ENCODE data around the gene IRF5.

Gene IRF5

GRCh38 chr7:128904381-128905197 is 33.1 kb upstream of the IRF5 start:
- Histone ChIP-seq H3K4me3 (replicated peaks; ENCODE audit: low read depth, low read length) (no peak overlapping the region), H3K36me3 (ENCODE audit: control insufficient read depth, insufficient read depth, low read length) (no peaks in the 10 kb centered on the region), H3K27me3 (replicated peaks; ENCODE audit: control insufficient read depth, insufficient read depth, low read length) (no peaks in the 10 kb centered on the region)
- TF ChIP-seq CTCF (IDR thresholded peaks at IDR 0.05; ENCODE audit: insufficient read depth, low read length, poor library complexity, severe bottlenecking) = peak; percentile 67
- DNase-seq (ENCODE audit: extremely low read depth, insufficient read length) = peak; percentile 45

- Histone ChIP-seq H3K4me3 (replicated peaks; ENCODE audit: low read depth, low read length) (no peak overlapping the region), H3K27me3 (replicated peaks; ENCODE audit: control insufficient read depth, insufficient read depth, low read length) (no peaks in the 10 kb centered on the region), H3K36me3 (ENCODE audit: control insufficient read depth, insufficient read depth, low read length) (no peaks in the 10 kb centered on the region)
- no peak for DNase-seq (ENCODE audit: extremely low read depth, insufficient read length)
- TF ChIP-seq CTCF (IDR thresholded peaks at IDR 0.05; ENCODE audit: insufficient read depth, low read length, poor library complexity, severe bottlenecking) = no peak
Observed at GRCh38 chr7:128906001-128906765, 31.5 kb upstream of the IRF5 start.

GRCh38 chr7:128906766-128907559 is 30.8 kb upstream of the IRF5 start:
- Histone ChIP-seq H3K36me3 (ENCODE audit: control insufficient read depth, insufficient read depth, low read length) (no peaks in the 10 kb centered on the region), H3K4me3 (replicated peaks; ENCODE audit: low read depth, low read length) (no peak overlapping the region), H3K27me3 (replicated peaks; ENCODE audit: control insufficient read depth, insufficient read depth, low read length) (no peaks in the 10 kb centered on the region)
- no peak for TF ChIP-seq CTCF (IDR thresholded peaks at IDR 0.05; ENCODE audit: insufficient read depth, low read length, poor library complexity, severe bottlenecking)
- DNase-seq (ENCODE audit: extremely low read depth, insufficient read length) = no peak

GRCh38 chr7:128908750-128909624 is 28.7 kb upstream of the IRF5 start:
- H3K36me3 ChIP-seq (ENCODE audit: control insufficient read depth, insufficient read depth, low read length) = no peaks in the 10 kb centered on the region
- no peak overlapping the region for H3K4me3 ChIP-seq (replicated peaks; ENCODE audit: low read depth, low read length)
- TF ChIP-seq CTCF (IDR thresholded peaks at IDR 0.05; ENCODE audit: insufficient read depth, low read length, poor library complexity, severe bottlenecking) = no peak
- no peak for DNase-seq (ENCODE audit: extremely low read depth, insufficient read length)
- H3K27me3 ChIP-seq (replicated peaks; ENCODE audit: control insufficient read depth, insufficient read depth, low read length) = no peaks in the 10 kb centered on the region

Data from GM06990 (cell line).